NOMO-1 (cell line): ENCODE measurements around the gene CBX7.
A peak's percentile ranks its signal among the peaks of the same experiment; 100 is the strongest.

ENCODE experiments used
- DNase-seq, 2 experiments: peaks; one replicate each; lab custom pipeline; 2025; ENCODE audit not compliant: unreplicated experiment in 2 of 2; lab: John Stamatoyannopoulos, UW

CBX7 gene

DNA sequence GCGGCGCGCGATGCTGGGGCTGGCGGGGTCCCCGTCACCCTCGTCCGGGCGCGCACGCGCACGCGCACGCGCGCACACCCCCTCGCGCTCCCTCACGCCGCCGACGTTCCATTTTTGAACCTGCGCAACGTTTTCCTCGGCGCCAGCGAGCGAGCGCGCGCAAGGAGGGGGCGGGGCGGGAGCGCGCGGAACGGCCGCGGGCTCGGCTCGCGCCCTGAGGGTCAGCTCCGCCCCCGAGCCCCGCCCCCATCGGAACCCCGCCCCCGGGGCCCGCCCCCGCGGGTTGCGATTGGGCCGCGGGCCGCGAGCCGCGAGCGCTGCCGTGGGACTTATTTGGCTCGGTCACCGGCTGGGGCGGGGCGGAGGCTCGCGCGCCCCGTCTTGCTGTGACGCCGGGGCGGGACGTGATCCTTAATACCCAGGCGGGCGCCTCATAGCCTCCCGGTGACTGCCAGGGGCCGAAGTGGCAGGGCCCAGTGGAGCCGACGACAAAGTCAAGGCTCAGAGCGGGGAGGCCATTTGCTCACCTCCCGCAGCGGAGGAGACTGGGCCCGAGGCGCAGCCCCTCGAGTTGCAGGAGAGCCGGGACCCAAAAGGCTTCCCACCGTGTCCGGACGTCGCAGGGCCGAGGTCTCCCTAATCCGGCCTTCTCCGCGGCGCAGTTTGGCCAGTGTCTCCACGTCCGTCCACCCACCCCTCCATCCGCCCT lies at the start of gene CBX7:
CBX7 (minus strand) TSS at position 170 of the 709 bp plus-strand sequence. CDS start 236 bp downstream, outside the sequence.
- peak; percentile 86 to 89 for DNase-seq

DNA sequence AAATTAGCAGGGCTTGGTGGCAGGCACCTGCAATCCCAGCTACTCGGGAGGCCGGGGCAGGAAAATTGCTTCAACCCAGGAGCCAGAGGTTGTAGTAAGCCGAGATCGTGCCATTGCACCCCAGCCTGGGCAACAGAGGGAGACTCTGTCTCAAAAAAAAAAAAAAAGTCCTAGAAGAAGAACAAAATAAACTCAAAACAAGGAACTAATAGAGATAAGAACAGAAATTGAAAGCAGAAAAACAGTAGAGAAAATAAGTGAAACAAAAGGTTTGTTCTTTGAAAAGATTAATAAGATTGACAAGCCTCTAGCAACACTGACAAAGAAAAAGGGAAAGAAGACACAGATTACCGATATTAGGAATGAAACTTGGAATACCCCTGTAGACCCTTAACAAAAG lies 45.1 kb upstream of the CBX7 start:
- DNase-seq = peak in 1 of 2 experiments; percentile 28

DNA sequence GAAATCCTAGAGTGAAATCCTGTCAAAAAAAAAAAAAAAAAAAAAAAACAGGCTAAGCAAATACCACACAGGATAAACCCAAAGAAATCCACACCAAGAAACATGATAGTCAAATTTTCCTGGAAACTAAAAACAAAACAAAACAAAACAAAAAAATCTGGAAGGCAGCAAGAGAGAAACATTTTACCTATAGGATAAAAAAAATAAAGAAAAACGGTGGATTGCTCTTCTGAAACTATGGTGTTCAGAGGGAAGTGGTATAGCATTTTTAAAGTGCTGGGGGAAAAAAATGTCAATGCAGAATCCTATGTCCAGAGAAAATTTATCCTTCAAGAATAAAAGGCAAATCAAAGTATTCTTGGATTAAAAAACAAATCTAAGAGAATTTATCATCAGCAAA lies 41.6 kb upstream of the CBX7 start:
- no peak for DNase-seq

DNA sequence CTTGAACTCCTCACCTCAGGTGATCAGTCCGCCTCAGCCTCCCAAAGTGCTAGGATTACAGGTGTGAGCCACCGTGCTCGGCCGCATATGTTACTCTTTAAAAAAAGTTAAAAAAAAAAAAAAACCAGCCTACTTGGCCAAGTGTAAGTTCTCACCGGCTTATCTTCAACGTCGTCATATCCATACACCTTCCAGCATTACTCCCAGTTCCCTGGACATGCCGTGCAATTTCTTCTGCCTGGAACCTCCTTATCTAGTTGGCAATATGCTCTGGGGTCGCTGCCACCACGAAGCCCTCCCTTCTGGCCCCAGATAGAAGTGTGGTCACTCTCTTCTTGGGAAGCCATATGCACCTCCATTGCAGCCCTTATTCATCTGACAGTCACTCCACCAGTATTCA lies 36.3 kb upstream of the CBX7 start:
- no peak for DNase-seq

DNA sequence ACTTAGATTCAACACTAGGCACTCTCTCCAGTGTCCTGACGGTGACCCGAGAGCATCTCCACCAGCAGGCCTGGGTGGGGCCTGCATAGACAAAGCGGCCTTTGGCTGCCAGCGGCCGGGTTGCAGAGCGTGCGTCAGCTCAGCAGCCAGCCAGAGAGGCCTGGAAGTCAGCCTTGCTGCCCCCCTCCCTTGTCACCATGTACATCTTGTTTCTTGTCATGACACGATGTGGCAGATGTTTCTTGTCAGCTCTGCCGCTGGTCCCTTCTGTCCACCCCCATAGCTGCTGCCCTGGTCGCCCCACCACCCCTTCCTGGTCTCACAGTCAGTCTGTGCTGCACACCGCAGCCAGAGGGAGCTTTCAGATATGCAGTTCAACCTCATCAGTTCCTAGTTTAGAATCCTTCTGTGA lies 33.1 kb upstream of the CBX7 start:
- DNase-seq = no peak

DNA sequence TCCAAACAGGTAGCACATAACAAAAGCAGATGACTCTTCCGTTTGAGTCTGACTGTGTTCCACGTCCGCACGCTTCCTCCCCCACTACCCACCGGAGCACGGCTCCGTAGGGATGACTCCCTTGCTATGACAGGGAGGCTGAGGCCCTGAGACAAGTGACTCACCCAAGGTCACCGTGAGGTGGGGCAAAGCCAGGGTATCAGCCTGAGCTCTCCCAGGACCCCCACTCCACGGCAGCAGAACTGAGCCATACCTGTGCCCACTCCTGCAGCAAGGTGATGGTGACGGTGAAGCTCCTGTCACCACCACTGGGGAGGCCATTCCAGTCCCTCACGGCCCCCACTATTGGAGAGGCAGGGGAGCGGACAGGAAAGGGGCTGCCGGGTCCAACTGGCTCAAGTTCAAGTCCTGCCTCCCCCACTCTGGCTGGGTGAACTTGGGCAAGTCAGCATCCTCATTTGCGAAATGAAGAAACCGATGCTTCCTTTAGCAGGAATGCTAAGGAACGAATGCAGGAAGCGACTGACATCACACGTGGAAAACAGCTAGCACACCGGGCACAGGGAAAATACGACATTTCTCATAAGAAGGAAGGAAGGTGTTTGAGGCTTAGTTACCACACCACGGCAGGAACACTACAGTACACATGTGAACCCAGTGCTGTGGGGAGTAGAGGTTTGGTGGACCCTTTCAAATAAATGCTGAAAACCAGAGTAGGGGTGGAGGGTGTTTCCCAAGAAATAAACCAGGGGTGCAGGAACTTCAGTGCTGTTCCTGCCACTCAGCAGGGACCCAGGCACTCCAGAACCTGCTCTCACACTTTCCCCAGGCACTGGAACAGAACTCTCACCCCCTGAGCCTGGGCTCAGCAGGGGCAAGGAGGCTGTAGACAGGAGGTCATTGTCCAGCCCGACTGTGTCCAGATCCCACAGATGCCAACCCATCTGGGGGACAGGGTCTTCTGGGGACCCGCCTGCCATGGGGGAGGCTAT lies 32.4 kb upstream of the CBX7 start:
- DNase-seq = no peak

DNA sequence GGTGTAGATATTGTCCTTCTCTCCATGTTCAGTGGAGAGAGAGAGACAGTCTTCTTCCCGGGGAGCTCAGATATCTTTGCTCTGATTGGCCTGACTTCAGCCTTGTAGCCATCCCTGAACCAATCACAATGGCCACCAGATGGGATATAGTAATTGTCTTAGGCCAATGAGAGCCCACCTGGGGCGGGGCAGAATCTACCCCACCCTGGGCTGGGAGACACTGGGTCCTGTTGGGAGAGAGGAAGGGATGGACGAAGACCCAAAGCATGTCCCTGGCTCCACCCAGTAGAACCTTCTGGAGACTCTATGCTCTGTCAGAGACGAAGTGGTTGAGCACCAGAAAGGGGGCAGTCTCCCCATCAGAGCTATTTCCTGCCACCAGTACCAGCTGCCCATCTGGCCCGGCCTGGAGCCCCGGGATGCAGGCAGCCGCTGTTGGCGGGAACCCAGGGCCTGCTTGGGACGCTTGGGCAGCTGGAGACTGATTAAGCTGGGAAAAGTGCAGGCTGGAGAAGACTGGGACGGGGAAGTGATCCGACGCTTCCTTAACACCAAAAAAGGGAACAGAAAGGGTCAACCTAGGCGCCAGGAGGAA lies 31.6 kb upstream of the CBX7 start:
- DNase-seq = no peak

DNA sequence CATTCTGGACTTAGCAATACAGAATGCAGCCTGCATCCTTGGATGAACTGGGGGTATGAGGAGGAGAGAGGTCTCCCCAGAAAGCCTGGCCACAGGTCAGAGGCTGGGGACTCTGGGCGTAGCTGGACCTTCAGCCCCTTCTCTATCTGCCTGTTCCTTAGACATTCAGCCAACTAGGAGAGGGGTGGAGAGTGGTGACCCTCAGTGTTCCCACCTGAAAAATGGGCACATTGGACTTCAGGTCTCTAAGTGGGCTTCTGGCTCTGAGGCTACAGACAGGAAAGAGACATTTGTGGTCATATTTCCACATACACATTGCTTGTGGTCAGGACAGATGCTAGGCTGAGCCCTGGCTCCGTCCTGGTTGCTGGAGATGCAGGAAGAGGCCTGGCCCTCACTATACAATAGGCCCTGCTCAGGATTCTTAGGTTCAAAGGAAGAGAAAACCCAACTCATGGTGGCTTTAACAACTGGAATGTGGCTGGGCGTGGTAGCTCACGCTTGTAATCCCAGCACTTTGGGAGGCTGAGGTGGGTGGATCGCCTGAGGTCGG lies 30.1 kb upstream of the CBX7 start:
- no peak for DNase-seq

DNA sequence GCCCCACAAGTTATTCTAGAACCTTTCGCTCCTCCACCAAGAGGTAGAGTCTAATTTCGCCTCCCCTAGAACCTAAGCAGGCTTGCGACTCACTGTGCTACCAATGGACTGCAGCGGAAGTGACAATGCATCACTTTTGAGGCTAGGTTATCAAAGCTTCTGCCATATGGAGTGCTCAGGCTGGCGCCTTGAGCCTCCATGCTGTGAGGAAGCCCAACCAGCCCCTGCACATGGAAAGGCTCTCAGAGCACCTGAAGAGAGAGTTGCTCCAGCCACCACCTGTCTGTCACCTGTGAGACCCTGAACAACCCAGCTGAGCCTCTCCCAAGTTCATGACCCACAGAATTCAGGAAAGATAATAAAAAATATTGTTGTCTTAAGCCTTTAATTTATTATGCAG lies 29.3 kb upstream of the CBX7 start:
- no peak for DNase-seq

DNA sequence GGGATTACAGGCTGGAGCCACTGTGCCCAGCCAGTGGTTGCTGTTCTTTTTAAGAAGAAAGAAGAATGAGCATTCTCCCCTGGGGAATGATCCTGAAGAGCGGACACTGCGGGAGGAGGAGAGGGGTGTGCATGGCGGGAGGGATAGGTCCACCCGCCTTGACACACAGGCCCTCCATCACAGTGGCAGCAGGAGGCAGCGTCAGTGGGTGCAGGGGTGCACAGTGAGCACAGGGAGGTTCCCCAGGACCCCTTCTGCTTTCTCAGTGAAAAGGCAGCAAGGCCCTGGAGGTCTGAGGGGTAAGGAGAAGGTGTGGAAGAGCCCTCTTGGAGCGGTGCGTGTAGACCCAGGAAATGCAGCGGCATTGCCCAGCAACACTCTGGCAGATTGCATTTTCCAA lies 28.9 kb upstream of the CBX7 start:
- DNase-seq = no peak

DNA sequence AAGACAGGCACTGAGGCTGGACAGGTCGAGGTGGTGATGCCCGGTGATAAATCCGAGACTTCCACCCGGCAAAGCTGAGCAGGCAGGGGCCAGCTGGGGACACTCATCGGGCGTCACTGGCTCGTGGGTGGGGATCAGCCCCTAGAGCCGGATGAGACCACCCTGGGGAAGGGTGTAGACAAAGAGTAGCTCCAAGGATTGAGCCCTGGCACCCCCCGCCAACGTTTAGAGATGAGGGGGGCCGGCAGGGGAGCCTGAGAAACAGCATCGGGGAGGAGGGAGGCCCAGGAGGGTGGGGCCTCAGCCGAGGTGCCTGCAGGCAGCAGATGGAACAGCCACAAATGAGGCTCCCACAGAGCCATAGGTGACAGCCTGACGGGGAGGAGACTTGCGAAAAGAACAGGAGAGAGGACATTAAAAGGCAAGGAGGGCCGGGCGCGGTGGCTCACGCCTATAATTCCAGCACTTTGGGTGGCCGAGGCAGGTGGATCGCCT lies 27.4 kb upstream of the CBX7 start:
- no peak for DNase-seq

DNA sequence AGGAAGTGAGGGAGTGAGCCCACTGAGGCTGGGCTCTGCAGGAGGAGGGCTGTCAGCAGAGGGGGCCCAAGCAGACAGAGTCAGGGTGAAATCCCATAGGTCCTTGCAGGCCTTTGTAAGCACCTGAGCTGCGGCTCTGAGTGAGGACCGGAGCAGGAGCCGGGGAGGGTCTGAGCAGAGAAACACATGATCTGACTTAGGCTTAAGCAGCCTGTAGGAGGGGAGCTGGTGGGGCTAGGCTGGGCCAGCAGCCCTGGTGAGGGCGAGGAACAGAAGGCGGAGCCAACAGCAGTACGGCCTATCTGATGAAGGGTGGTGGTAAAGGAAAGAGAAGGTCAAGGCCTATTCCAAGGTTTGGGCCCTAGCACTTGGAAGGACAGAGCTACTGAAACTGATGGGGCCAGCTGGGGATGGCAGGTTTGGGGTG lies 26.9 kb upstream of the CBX7 start:
- no peak for DNase-seq

DNA sequence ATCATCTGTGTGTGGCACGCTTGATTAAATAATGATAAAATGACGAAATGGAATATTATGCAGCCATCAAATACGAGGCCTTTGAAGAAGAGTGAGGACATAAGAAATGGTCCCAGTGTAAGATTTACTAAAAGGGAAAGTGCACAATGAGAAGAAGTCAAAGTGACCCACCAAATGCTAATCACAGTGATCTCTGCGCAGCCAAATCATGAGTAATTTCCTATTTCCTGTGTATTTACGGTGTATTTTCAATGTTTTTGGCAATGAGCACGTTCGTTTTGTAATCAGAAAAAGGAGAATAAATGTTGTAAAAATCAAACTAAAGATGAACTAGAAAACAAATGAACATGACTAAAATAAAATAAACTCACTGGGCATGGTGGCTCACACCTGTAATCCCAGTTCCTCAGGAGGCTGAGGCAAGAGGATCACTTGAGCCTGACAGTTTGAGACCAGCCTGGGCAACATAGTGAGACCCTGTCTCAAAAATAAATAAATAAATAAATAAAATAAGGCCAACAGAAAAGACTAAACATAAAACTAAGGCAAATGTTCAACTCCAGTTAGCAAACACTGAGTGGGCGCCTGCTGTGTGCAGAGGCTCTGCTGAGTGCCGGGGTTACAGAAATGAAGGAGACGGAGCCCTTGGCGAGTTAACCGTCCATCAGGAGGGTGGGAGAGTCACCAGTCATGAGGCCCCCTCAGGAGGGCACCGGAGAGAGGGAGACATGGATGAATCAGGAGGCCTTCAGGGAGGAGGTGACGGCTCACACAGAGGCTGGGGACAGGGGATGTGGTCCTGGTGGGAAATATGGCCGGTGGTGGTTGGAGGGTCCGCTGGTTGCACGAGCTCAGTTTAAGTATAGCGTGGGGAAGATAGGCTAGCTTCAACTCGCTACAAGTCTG lies 26.0 kb upstream of the CBX7 start:
- no peak for DNase-seq

DNA sequence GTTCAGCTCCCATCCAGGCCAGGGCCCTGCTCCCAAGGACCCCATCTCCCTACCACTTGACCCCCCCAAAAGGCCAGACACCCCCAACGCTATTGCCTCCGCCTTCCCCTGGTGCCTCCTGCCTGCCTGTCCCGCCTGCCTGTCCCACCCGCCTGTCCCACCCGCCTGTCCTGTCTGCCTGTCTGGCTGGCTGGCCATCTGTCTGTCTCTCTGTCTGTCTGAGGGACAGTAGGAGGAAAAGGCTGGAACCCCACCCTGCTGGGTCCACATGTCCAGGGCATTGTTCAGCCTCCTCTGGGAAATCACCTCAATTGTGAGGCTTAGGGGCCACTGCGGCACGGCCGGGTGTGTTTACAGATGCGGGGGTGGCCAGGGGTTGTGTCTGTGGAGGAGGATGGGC lies 25.3 kb upstream of the CBX7 start:
- no peak for DNase-seq

DNA sequence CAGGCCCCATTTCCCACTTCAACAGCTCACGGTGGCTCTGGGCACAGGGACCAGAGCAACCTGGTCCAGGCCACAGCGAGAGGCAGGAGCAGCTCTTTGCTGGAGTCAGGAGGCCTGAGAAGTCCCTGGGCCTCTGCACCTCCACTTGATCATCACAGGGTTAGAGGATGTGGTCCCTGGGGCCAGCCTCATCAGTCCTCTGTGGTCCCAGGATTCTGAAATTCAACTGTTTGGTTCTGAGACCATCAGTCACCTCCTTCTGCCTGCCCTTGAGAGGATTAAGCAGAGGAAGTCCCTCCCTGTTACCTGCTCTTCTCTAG lies 24.9 kb upstream of the CBX7 start:
- no peak for DNase-seq

DNA sequence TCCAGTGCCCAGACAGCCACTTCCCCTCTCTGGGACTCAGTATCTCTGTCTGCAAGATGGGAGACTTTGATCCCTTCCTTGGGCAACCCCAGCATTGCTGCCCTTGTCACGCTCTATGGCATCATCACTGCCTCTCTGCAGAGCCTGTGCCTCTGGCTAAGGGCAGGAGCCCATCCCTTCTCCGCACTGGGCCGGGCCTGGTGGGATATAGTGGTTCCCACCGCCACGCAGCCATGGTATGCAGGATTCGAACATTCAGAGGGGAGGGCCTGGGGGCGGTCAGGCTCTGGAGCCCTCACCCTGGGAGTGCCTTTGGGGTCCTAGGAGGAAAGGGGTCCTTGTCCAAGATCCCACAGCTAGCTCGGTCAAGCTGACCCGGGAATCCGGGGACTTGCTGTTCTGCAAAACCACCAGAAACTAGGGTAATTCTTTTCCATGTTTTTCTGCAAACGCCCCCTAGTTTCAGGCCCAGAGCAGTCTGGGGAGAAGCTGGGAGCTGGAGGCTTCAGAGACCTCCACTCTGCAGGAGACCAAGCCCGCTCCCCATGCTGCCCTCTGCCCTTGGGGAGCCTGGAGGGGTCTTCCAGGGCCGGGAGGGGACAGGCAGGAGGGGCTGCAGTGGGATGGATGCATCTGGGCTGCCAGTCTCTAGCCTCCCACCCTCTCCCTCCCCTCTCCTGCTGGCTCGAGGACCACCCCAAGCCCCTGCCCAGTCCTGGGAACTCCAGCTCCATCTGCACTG lies 24.4 kb upstream of the CBX7 start:
- DNase-seq = no peak

DNA sequence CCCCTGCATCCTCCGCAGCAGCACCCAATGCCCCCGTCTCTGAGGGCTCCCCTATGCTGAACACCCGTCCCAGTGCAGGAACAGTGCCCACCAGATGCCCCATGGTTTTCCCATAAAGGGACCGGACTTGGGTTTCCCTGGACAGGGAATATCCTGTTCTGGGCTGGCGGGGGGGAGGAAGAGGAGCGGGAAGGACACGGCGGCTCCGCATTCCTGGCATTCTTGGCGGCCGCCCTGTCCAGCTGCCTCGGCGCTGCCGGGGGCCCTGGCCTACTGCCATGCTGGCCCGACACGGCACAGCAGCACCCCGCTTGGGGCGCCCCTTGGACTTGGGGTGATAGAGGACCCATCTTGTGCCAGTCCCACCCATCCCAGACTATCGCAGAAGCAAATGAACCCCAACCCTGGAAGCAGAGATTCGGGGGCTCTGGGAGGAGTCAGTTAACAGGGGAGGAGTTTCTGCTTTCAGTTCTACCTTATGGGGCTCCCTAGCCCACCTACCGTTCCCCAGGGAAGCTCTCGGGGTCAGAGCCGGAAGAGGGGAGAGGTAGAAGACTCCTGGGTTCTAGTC lies 23.7 kb upstream of the CBX7 start:
- DNase-seq = no peak

DNA sequence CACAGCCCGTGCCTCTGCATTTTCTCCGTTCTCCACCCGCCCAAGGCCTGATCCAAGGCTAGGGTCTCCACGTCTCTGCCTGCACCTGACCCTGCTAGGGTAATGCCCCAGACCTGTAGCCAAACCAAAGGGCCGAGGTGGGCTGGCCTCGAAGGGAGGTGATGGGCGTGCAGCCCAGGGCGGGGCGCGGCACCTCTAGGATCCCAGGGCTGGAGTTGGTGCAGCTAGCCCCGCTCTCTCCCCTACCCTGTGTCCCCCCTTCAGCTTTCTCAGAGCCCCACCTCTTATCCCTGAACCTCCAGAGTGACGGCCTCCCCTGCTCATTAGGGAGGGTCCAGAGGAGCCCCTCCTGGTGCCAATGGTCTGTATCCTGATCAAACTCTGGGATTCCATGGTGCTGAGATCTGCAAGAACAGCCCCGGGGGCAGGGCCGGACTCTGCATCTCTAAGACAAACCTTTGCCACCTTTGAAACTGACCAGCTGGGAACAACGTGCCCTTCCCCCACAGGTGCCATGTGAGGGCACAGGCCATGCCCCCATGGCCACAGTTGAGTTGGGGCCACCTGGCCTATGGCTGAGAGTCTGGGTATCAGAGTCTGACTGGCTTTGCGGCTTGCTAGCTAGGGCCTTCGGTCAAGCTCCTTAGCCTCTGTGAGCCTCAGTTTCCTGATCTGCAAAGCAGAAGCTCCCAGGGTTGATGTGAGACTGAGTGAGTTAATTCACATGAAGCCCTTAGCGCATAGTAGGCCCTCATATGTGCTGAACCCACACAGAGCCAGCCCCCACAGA lies 23.1 kb upstream of the CBX7 start:
- DNase-seq = no peak
